HAP-1 (cell line): Measurements from ENCODE around the gene SEZ6L2.
"Not testable (repeated sequence)": the region's sequence is repeated elsewhere in the genome, so short reads cannot be mapped to it uniquely, and the experiment has no call there.

Experiments
- DNase-seq, 2 experiments: peaks; one replicate each; pipeline ENCODE4 v3.0.0-alpha.2; 2016 to 2020; ENCODE audit warnings: low spot score in 2 of 2
- H3K27me3 ChIP-seq: fragments of 250-450 bp; sonication (Bioruptor Pico); 2 replicates; pipeline ENCODE4 v1.5.1; 2020; ENCODE audit warnings: low read depth, mild to moderate bottlenecking, moderate library complexity
- H3K36me3 ChIP-seq: fragments of 250-450 bp; sonication (Bioruptor Pico); replicated peaks from 2 replicates; pipeline ENCODE4 v1.5.1; 2020; ENCODE audit warnings: mild to moderate bottlenecking
- H3K4me1 ChIP-seq: fragments of 250-450 bp; sonication (Bioruptor Pico); 2 replicates; pipeline ENCODE4 v1.5.1; 2020; ENCODE audit warnings: mild to moderate bottlenecking
- H3K4me3 ChIP-seq: fragments of 250-450 bp; sonication (Bioruptor Pico); 2 replicates; pipeline ENCODE4 v1.5.1; 2020; ENCODE audit warnings: mild to moderate bottlenecking, moderate library complexity
- H3K9me3 ChIP-seq: fragments of 250-450 bp; sonication (Bioruptor Pico); 2 replicates; pipeline ENCODE4 v1.5.1; 2020; ENCODE audit warnings: mild to moderate bottlenecking, moderate library complexity
- in situ Hi-C: fragments of 300-500 bp; cut with MboI; formaldehyde crosslinking; loops from 3 replicates; pipeline ENCODE4 v1.14.3; 2020; ENCODE audit warnings: low sequenced_read_pairs, inconsistent platforms, mixed read lengths

SEZ6L2 gene

GRCh38 chr16:29899516-29900101 is at the start of gene SEZ6L2:
SEZ6L2 (minus strand) TSS chr16:29899550; CDS start chr16:29899019, 531 bp downstream.
- Histone ChIP-seq H3K27me3 (no peaks in the 10 kb centered on the region), H3K4me1 (peaks cover 7% of the 10 kb centered on the region), H3K36me3 (no peaks in the 10 kb centered on the region), H3K4me3 (peak within 1 kb of the TSS; percentile 45), H3K9me3 (no peaks in the 10 kb centered on the region)
- DNase-seq = peak; percentile 91 to 94
- in situ Hi-C loops = no loop called here

GRCh38 chr16:29947897-29948296 is 48.5 kb upstream of the SEZ6L2 start:
- in situ Hi-C loops = no loop called here
- Histone ChIP-seq H3K9me3 (peaks cover 10% of the 10 kb centered on the region), H3K4me1 (peaks cover 13% of the 10 kb centered on the region), H3K4me3 (no peak overlapping the region), H3K36me3 (no peaks in the 10 kb centered on the region), H3K27me3 (no peaks in the 10 kb centered on the region)
- DNase-seq = no peak

- peaks cover 13% of the 10 kb centered on the region for H3K4me1 ChIP-seq
- no peaks in the 10 kb centered on the region for H3K36me3 ChIP-seq
- H3K9me3 ChIP-seq = peaks cover 2% of the 10 kb centered on the region; the same call in 1 of the 2 replicates
- peak; percentile 78 to 93 for DNase-seq
- no peak overlapping the region for H3K4me3 ChIP-seq
- no peaks in the 10 kb centered on the region for H3K27me3 ChIP-seq
- in situ Hi-C loops = no loop called here
Measured at GRCh38 chr16:29943846-29944799, 44.8 kb upstream of the SEZ6L2 start.

GRCh38 chr16:29940656-29941055 is 41.3 kb upstream of the SEZ6L2 start:
- no peaks in the 10 kb centered on the region for H3K27me3 ChIP-seq
- H3K4me1 ChIP-seq = peaks cover 13% of the 10 kb centered on the region
- in situ Hi-C loops = no loop called here
- no peaks in the 10 kb centered on the region; the same call in 1 of the 2 replicates for H3K9me3 ChIP-seq
- no peak overlapping the region for H3K4me3 ChIP-seq
- DNase-seq = peak in 1 of 2 experiments; percentile 20
- H3K36me3 ChIP-seq = no peaks in the 10 kb centered on the region

GRCh38 chr16:29931750-29932149 is 32.4 kb upstream of the SEZ6L2 start:
- H3K4me1 ChIP-seq, H3K36me3 ChIP-seq, H3K27me3 ChIP-seq, H3K9me3 ChIP-seq, H3K4me3 ChIP-seq, in situ Hi-C loops, DNase-seq: not testable (repeated sequence)

- DNase-seq = no peak
- in situ Hi-C loops = no loop called here
- no peaks in the 10 kb centered on the region for H3K9me3 ChIP-seq
Measured at GRCh38 chr16:29927070-29927905, 27.9 kb upstream of the SEZ6L2 start.

GRCh38 chr16:29926711-29927052 is 27.3 kb upstream of the SEZ6L2 start:
- Histone ChIP-seq H3K4me3 (peak overlapping the region; percentile 66), H3K9me3 (no peaks in the 10 kb centered on the region), H3K27me3 (no peaks in the 10 kb centered on the region), H3K36me3 (no peaks in the 10 kb centered on the region), H3K4me1 (peaks cover 26% of the 10 kb centered on the region)
- no peak for DNase-seq
- in situ Hi-C loops = no loop called here

More at GRCh38 chr16:29927070-29927905, 27.9 kb upstream of the SEZ6L2 start:
- H3K36me3 ChIP-seq = no peaks in the 10 kb centered on the region
- peak overlapping the region; percentile 66 for H3K4me3 ChIP-seq
- no peaks in the 10 kb centered on the region for H3K27me3 ChIP-seq
- peaks cover 20% of the 10 kb centered on the region for H3K4me1 ChIP-seq

GRCh38 chr16:29925781-29926710 is 26.7 kb upstream of the SEZ6L2 start, which contains the start of gene KCTD13:
KCTD13 (minus strand) TSS chr16:29926226; CDS start chr16:29926033, 193 bp downstream.
- in situ Hi-C loops = no loop called here
- peak within 1 kb of the TSS; percentile 66 for H3K4me3 ChIP-seq
- H3K36me3 ChIP-seq = no peaks in the 10 kb centered on the region
- H3K4me1 ChIP-seq = peaks cover 31% of the 10 kb centered on the region
- H3K27me3 ChIP-seq = no peaks in the 10 kb centered on the region
- DNase-seq = peak; percentile 77 to 90
- H3K9me3 ChIP-seq = no peaks in the 10 kb centered on the region

- DNase-seq = no peak
- Histone ChIP-seq H3K27me3 (no peaks in the 10 kb centered on the region), H3K36me3 (no peaks in the 10 kb centered on the region), H3K9me3 (no peaks in the 10 kb centered on the region), H3K4me3 (peak overlapping the region; percentile 66), H3K4me1 (peaks cover 39% of the 10 kb centered on the region)
- in situ Hi-C loops = no loop called here
Measured at GRCh38 chr16:29925105-29925756, 25.9 kb upstream of the SEZ6L2 start.

GRCh38 chr16:29922986-29923501 is 23.7 kb upstream of the SEZ6L2 start:
- no peaks in the 10 kb centered on the region for H3K9me3 ChIP-seq
- peaks cover 10% of the 10 kb centered on the region for H3K36me3 ChIP-seq
- DNase-seq = no peak
- H3K4me3 ChIP-seq = no peak overlapping the region
- in situ Hi-C loops = no loop called here
- H3K27me3 ChIP-seq = no peaks in the 10 kb centered on the region
- peaks cover 40% of the 10 kb centered on the region for H3K4me1 ChIP-seq

- DNase-seq = no peak
- peaks cover 11% of the 10 kb centered on the region for H3K36me3 ChIP-seq
Measured at GRCh38 chr16:29922326-29922725, 23.0 kb upstream of the SEZ6L2 start.

GRCh38 chr16:29921034-29921385 is 21.7 kb upstream of the SEZ6L2 start:
- DNase-seq = no peak
- in situ Hi-C loops = no loop called here
- no peak overlapping the region for H3K4me3 ChIP-seq
- H3K9me3 ChIP-seq = no peaks in the 10 kb centered on the region
- peaks cover 11% of the 10 kb centered on the region for H3K36me3 ChIP-seq
- no peaks in the 10 kb centered on the region for H3K27me3 ChIP-seq
- H3K4me1 ChIP-seq = peaks cover 30% of the 10 kb centered on the region

More at GRCh38 chr16:29922326-29922725, 23.0 kb upstream of the SEZ6L2 start:
- Histone ChIP-seq H3K4me1 (peaks cover 40% of the 10 kb centered on the region), H3K4me3 (no peak overlapping the region), H3K27me3 (no peaks in the 10 kb centered on the region), H3K9me3 (no peaks in the 10 kb centered on the region)
- in situ Hi-C loops = no loop called here
